Mucosa of stomach (tissue), 1 donor: ENCODE results near the gene SHKBP1.

Source experiments
- H3K27me3 ChIP-seq: one replicate; pipeline ENCODE4 v1.7.0; 2013; ENCODE audit warnings: mild to moderate bottlenecking, low read length; ENCODE audit not compliant: control insufficient read depth, insufficient read depth
- H3K36me3 ChIP-seq: one replicate; pipeline ENCODE4 v1.7.0; 2013; ENCODE audit warnings: low read length; ENCODE audit not compliant: control insufficient read depth, insufficient read depth
- H3K4me1 ChIP-seq: one replicate; pipeline ENCODE4 v1.7.0; 2013; ENCODE audit warnings: mild to moderate bottlenecking, low read length; ENCODE audit not compliant: control insufficient read depth, insufficient read depth
- H3K4me3 ChIP-seq: one replicate; pipeline ENCODE4 v1.7.0; 2013; ENCODE audit warnings: low read length
- H3K9ac ChIP-seq: one replicate; pipeline ENCODE4 v1.7.0; 2013; ENCODE audit warnings: mild to moderate bottlenecking, low read length, moderate library complexity
- H3K9me3 ChIP-seq: one replicate; pipeline ENCODE4 v1.7.0; 2013; ENCODE audit warnings: mild to moderate bottlenecking, low read length, moderate library complexity; ENCODE audit not compliant: control insufficient read depth
- donor health status: Pancreatic carcinoma.

Gene SHKBP1, protein sequence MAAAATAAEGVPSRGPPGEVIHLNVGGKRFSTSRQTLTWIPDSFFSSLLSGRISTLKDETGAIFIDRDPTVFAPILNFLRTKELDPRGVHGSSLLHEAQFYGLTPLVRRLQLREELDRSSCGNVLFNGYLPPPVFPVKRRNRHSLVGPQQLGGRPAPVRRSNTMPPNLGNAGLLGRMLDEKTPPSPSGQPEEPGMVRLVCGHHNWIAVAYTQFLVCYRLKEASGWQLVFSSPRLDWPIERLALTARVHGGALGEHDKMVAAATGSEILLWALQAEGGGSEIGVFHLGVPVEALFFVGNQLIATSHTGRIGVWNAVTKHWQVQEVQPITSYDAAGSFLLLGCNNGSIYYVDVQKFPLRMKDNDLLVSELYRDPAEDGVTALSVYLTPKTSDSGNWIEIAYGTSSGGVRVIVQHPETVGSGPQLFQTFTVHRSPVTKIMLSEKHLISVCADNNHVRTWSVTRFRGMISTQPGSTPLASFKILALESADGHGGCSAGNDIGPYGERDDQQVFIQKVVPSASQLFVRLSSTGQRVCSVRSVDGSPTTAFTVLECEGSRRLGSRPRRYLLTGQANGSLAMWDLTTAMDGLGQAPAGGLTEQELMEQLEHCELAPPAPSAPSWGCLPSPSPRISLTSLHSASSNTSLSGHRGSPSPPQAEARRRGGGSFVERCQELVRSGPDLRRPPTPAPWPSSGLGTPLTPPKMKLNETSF

DNA sequence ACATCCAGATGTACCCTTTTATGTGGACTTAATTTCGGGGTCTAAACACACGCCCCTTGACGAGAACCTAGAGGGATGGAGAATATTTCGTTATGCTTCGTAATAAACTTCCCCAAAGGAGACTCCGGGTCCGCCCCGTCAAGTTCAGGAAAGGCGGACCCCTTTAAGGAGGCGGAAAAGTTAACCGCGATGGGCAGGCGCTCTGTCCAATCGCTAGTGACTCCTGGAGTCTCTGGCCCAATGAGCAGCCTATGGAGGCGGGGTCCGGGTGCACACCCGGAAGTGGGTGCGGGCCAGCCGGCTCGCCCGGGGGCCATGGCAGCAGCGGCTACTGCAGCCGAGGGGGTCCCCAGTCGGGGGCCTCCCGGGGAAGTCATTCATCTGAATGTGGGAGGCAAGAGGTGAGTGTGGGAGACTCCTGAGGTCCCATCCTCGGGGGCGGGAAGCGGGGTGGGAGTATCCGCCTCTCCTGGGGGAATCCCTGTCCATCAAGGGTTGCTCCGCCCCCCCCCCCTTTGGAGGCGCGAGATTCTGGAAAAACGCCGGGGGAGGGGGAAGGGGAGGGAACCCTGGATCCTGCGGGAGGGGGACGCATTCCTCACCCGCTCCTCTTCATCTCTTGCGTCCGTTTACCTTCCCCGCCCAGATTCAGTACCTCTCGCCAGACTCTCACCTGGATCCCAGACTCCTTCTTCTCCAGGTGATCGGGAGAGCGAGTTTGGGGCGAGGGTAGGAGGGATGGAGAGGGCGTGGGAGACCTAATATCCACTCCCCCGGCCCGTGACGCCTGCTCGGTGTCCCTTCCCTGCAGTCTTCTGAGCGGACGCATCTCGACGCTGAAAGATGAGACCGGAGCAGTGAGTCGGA, at the start of gene SHKBP1:
SHKBP1 (plus strand) TSS at position 289 of the 867 bp plus-strand sequence; CDS start at position 316, 27 bp downstream.
- peak within 1 kb of the TSS; percentile 77 for H3K4me3 ChIP-seq
- H3K27me3 ChIP-seq, result no peaks in the 10 kb centered on the region
- peak within 1 kb of the TSS; percentile 74 for H3K9ac ChIP-seq

DNA sequence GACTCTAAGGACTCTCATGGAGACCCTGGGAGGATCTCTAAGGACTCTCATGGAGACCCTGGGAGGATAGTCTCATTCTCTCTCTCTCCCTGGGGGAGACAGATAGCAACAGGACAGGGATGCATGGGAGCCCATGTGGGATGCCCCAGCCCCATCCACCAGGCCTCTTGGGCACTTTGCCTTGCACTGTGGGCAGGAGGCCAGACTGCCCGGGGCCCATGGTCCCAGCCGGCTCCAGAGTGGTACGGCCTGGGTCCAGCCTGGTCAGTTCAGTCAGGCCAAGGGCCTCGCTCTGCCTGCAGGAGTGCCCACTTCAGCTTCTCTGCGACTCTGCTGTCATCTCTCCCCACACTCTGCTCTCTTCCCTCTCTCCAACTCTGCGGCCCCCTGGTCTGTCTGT, 48.6 kb upstream of the SHKBP1 start:
- Histone ChIP-seq H3K9me3 (no peaks in the 10 kb centered on the region), H3K4me3 (no peak overlapping the region), H3K9ac (no peak overlapping the region), H3K4me1 (peaks cover 21% of the 10 kb centered on the region), H3K27me3 (peaks cover 6% of the 10 kb centered on the region), H3K36me3 (no peaks in the 10 kb centered on the region)

More for the DNA sequence above, at the start of gene SHKBP1:
- H3K9me3 ChIP-seq, result no peaks in the 10 kb centered on the region
- peaks cover 16% of the 10 kb centered on the region for H3K4me1 ChIP-seq
- H3K36me3 ChIP-seq, result no peaks in the 10 kb centered on the region

DNA sequence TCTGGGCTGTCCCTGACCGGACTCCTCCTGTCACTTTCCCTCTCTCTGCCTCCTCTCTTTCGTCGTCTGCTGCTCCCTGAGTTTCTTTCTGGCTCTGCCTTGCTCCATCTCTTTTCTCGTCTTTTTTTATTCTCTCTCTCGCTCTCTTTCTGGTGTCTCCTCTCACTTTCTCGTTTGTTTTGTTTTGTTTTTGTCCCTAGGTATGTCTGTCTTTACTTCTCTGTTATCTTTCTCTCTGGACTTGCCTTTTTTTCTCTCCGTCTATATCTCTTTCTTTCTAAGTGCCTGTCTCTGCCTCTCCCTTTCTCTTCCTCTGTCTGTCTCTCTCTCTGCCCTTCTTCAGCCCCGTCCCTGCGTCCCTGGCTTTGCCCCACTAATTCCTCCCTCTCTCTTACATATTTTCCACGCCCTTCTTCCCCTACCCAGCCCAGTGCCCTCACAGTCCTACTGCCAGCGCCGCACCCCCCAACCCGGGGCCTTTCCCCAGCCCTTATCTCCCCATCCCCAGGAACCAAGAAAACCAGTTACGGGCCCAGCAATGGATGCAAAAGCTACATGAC, 48.1 kb upstream of the SHKBP1 start:
- Histone ChIP-seq H3K4me3 (no peak overlapping the region), H3K9ac (no peak overlapping the region), H3K4me1 (peaks cover 16% of the 10 kb centered on the region), H3K36me3 (no peaks in the 10 kb centered on the region), H3K27me3 (peaks cover 6% of the 10 kb centered on the region), H3K9me3 (no peaks in the 10 kb centered on the region)

DNA sequence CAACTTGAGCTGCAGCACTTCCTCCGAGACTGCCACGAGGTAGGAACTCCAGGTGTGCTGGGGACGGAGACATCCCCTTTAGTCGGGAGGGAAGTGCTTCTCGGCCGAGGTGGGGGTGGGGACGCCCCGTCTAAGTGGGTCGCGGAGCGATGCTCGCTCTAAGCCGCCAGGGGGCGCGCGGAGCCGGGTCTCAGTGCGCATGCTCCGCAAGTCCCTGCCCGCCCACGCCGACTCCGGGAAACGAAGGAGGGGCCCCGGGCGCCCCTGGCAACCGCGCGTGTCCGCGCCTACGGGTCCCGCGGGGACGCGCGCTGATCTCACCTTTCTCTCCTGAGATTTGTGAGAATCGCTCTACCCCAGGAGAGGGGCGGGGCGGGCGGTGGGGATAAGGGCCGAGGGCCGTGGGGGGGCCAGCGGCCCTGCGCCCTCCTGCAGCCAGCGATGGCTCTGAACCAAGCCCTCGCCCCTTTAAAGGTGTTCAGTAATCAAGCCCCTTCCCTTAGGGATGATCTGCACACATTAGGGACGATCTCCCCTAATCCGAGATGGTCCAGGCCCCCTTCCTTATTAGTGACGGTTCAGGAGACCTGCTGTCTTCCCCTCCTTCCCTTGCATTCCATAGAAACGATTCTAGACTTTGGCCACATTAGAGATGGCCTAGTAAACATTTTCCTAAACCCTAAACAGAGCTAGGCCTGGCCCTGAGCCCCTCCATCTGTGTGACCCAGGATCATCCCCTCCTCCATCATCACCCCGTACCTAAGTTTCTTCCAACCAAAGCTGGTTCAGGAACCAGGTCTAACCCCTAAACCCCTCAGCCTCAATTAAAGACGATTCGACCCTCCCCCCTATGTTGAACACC, 47.3 kb upstream of the SHKBP1 start:
- Histone ChIP-seq H3K4me3 (no peak overlapping the region), H3K9ac (peak overlapping the region; percentile 15)

GRCh38 chr19:40530091-40530901, 46.4 kb upstream of the SHKBP1 start:
- Histone ChIP-seq H3K9ac (peak overlapping the region; percentile 15), H3K27me3 (peaks cover 6% of the 10 kb centered on the region), H3K4me3 (no peak overlapping the region), H3K9me3 (no peaks in the 10 kb centered on the region), H3K36me3 (no peaks in the 10 kb centered on the region), H3K4me1 (peaks cover 16% of the 10 kb centered on the region)

More for the DNA sequence above, 47.3 kb upstream of the SHKBP1 start:
- Histone ChIP-seq H3K9me3 (no peaks in the 10 kb centered on the region), H3K36me3 (no peaks in the 10 kb centered on the region), H3K4me1 (peaks cover 16% of the 10 kb centered on the region), H3K27me3 (peaks cover 6% of the 10 kb centered on the region)

DNA sequence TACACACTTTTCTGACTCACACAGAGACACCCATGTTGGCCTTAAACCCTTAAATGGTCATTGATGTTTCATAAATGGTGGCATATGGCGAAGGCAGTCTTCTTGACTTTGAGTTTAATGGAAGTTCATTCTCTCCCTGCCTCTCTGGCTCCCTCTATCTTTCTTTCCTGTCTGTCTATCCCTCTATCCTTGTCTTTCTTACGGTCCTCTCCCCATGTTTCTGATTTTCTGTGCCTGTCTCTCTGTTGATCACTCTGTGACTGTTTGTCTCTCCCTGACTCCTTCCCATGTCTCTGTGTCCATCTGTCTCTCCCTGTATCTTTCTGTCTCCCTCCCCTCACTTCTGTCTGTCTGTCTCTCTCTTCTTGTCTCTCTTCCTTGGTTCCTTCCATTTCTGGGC, 43.2 kb upstream of the SHKBP1 start:
- H3K9me3 ChIP-seq, result no peaks in the 10 kb centered on the region
- peaks cover 6% of the 10 kb centered on the region for H3K27me3 ChIP-seq
- H3K36me3 ChIP-seq, result no peaks in the 10 kb centered on the region
- no peak overlapping the region for H3K9ac ChIP-seq
- H3K4me1 ChIP-seq, result peaks cover 16% of the 10 kb centered on the region
- H3K4me3 ChIP-seq, result no peak overlapping the region

GRCh38 chr19:40534148-40534547, 42.5 kb upstream of the SHKBP1 start:
- H3K36me3 ChIP-seq, result no peaks in the 10 kb centered on the region
- H3K4me3 ChIP-seq, result no peak overlapping the region
- no peaks in the 10 kb centered on the region for H3K9me3 ChIP-seq
- peaks cover 6% of the 10 kb centered on the region for H3K27me3 ChIP-seq
- H3K9ac ChIP-seq, result no peak overlapping the region
- H3K4me1 ChIP-seq, result peaks cover 16% of the 10 kb centered on the region

DNA sequence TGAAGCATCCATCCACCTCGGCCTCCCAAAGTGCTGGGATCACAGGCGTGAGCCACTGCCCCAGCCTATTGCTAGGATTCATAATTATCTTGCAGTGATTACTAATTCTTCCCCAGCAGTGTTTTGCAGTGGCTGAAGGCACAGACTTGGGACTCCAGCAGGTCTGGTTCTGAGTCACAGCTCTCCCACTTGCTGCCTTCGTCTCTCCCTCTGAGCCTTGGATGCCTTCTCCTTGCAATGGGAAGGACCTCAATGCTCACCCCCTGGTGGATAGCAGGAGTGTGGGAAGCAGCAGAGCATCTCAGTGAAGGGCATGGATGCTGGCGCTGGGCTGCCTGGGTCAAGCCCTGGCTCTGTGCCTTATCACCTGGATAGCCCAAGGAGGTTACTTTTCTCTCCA, 37.6 kb upstream of the SHKBP1 start:
- H3K4me3 ChIP-seq, result no peak overlapping the region
- H3K9me3 ChIP-seq, result no peaks in the 10 kb centered on the region
- no peaks in the 10 kb centered on the region for H3K36me3 ChIP-seq
- no peaks in the 10 kb centered on the region for H3K4me1 ChIP-seq
- H3K27me3 ChIP-seq, result no peaks in the 10 kb centered on the region
- no peak overlapping the region for H3K9ac ChIP-seq

- Histone ChIP-seq H3K9me3 (no peaks in the 10 kb centered on the region), H3K4me3 (no peak overlapping the region), H3K9ac (no peak overlapping the region), H3K4me1 (no peaks in the 10 kb centered on the region), H3K27me3 (no peaks in the 10 kb centered on the region), H3K36me3 (no peaks in the 10 kb centered on the region)
These were observed 34.3 kb upstream of the SHKBP1 start for GRCh38 chr19:40542202-40542859.

DNA sequence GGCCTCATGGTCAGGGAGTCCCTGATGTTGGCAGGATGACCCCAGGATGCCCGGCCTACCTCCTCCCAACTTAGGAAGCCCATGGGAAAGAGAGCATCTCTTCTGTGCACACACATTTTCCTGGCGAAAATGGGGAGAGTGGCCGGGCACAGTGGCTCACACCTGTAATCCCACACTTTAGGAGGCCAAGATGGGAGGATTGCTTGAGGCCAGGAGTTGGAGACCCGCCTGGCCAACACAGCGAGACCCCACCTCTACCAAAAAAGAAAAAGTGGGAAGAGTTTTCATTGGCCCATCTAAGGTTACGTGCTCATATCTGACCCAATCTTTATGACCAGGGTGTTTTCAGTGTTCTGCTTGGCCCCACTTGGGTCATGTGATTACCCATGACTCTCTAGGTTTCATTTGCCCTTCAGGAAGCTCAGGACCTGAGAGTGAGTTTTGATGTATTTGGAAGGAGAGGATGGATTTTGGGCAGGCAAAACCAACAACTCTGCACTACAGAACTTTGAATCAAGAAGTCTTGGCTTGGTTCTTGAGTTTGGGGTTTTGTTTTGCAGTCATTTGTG, 33.6 kb upstream of the SHKBP1 start:
- H3K36me3 ChIP-seq, result no peaks in the 10 kb centered on the region

More for the DNA sequence above, 33.6 kb upstream of the SHKBP1 start:
- no peaks in the 10 kb centered on the region for H3K27me3 ChIP-seq
- H3K9me3 ChIP-seq, result no peaks in the 10 kb centered on the region
- H3K4me3 ChIP-seq, result no peak overlapping the region
- no peaks in the 10 kb centered on the region for H3K4me1 ChIP-seq
- H3K9ac ChIP-seq, result no peak overlapping the region
